ENCODE results near the gene CRAT.

GRCh38 chr9:129135476-129135875, 24.9 kb upstream of the CRAT start:
- TF ChIP-seq CTCF (optimal IDR thresholded peaks at IDR 0.05 in 1 of 3, IDR thresholded peaks at IDR 0.05 in 1 of 3, conservative IDR thresholded peaks at IDR 0.05 in 1 of 3; ENCODE audit: extremely low read depth in 1 of 3, insufficient read depth in 2 of 3, low read length in 3 of 3) (no peak), EZH2 (IDR thresholded peaks at IDR 0.05; ENCODE audit: low read length) (no peak)

Measured in keratinocyte (primary cell).